K562 (cell line): Measurements from ENCODE around the gene SORCS2. TPM values are rescaled to one million over a fixed set of nuclear protein-coding genes. Genes with fewer than 3 reads are reported as not detected.

Experiments
- ATAC-seq: fragments of 200-7000 bp; cut with Tn5 transposase; 3 replicates; pipeline ENCODE4 v1.9.1; 2020; ENCODE audit warnings: moderate library complexity
- BruUV-seq: library from RNA; stranded (reverse); fragments of 400-500 nt; replicated peaks from 2 replicates; lab custom pipeline; 2021; lab: Mats Ljungman, UMichigan
- CTCF ChIA-PET: fragments of 300-600 bp; formaldehyde crosslinking; extraction: SDS; loops from one replicate; lab custom pipeline; 2021; ENCODE audit warnings: low intra/inter-chr PET ratio; lab: Yijun Ruan, JAX
- POLR2A ChIA-PET: fragments of 300-600, 350-650 bp; sonication (Branson Sonifier 250); formaldehyde crosslinking; extraction: SDS; loops from one replicate; lab custom pipeline; 2021; ENCODE audit warnings: antibody characterized with exemption, inconsistent platforms; lab: Yijun Ruan, JAX
- DNase-seq, 4 experiments: peaks; one replicate each; pipeline versions ENCODE4 v3.0.0 to v3.0.0-alpha.2; 2011 to 2018; ENCODE audit warnings: low spot score in 3 of 4, mixed read lengths in 3 of 4; ENCODE audit errors: extremely low read depth in 1 of 4
- FAIRE-seq: peaks from 2 replicates; lab custom pipeline; 2011; peaks lifted over from hg19 to GRCh38; lab: Jason Lieb, UNC
- H2AFZ ChIP-seq: 2 replicates; pipeline ENCODE4 v1.6.0; 2011; ENCODE audit warnings: low read depth, low read length, control low read depth, inconsistent platforms
- H3K27ac ChIP-seq: fragments of 200-600 bp; 3 replicates; pipeline ENCODE4 v1.8.0; 2011; ENCODE audit warnings: low read depth, mild to moderate bottlenecking, control low read depth, inconsistent platforms, low read length, moderate library complexity, mixed read lengths; ENCODE audit errors: extremely low read depth
- H3K27me3 ChIP-seq, 2 experiments: fragments of 300-600 bp in 1 of 2; 2 replicates in 1 of 2; 3 replicates in 1 of 2; pipeline versions ENCODE4 v1.6.0 to v1.8.0; 2011; ENCODE audit warnings: inconsistent platforms in 2 of 2, low read length in 2 of 2, mild to moderate bottlenecking in 1 of 2, mixed read lengths in 1 of 2, moderate library complexity in 1 of 2; ENCODE audit not compliant: control insufficient read depth in 2 of 2, insufficient read depth in 2 of 2
- H3K36me3 ChIP-seq: fragments of 300-600 bp; 3 replicates; pipeline ENCODE4 v1.8.0; 2011; ENCODE audit warnings: mild to moderate bottlenecking, low read length, inconsistent platforms; ENCODE audit not compliant: control insufficient read depth, insufficient read depth
- H3K4me1 ChIP-seq, 2 experiments: fragments of 200-600 bp in 1 of 2; replicated peaks in 1 of 2; 2 replicates in 1 of 2; 3 replicates in 1 of 2; pipeline versions ENCODE4 v1.5.1 to v1.8.0; 2011; ENCODE audit warnings: inconsistent platforms in 2 of 2, low read length in 2 of 2, mild to moderate bottlenecking in 1 of 2, mixed read lengths in 1 of 2, moderate library complexity in 1 of 2; ENCODE audit not compliant: control insufficient read depth in 2 of 2, insufficient read depth in 2 of 2
- H3K4me2 ChIP-seq: 2 replicates; pipeline ENCODE4 v1.6.1; 2011; ENCODE audit warnings: low read length, control low read depth, inconsistent platforms, mixed read lengths; ENCODE audit not compliant: insufficient read depth
- H3K4me3 ChIP-seq: fragments of 200-600 bp; sonication (generic), shearing (Covaris generic); 2 replicates; pipeline ENCODE4 v1.5.1; 2016; ENCODE audit warnings: control low read depth, inconsistent platforms
- H3K79me2 ChIP-seq: fragments of 200-600 bp; 3 replicates; pipeline ENCODE4 v1.8.0; 2011; ENCODE audit warnings: low read length, inconsistent platforms; ENCODE audit not compliant: control insufficient read depth, insufficient read depth
- H3K9ac ChIP-seq, 2 experiments: 2 replicates each; pipeline versions ENCODE4 v1.6.0 to v1.6.1; 2011; ENCODE audit warnings: low read depth in 2 of 2, low read length in 2 of 2, control low read depth in 1 of 2, inconsistent platforms in 1 of 2, mild to moderate bottlenecking in 1 of 2, mixed read lengths in 1 of 2; ENCODE audit not compliant: insufficient read depth in 1 of 2
- H3K9me1 ChIP-seq: one replicate; pipeline ENCODE4 v1.6.0; 2011; ENCODE audit warnings: inconsistent platforms, mild to moderate bottlenecking, low read length, moderate library complexity; ENCODE audit not compliant: control insufficient read depth, insufficient read depth
- H3K9me3 ChIP-seq: replicated peaks from 2 replicates; pipeline ENCODE4 v1.5.1; 2011; ENCODE audit warnings: low read depth, low read length, inconsistent platforms; ENCODE audit not compliant: control insufficient read depth, insufficient read depth
- H4K20me1 ChIP-seq: replicated peaks from 2 replicates; pipeline ENCODE4 v1.6.1; 2011; ENCODE audit warnings: low read length, inconsistent platforms, mixed read lengths; ENCODE audit not compliant: control insufficient read depth, insufficient read depth
- CHD1 ChIP-seq: fragments of 200-600 bp; sonication (generic); IDR thresholded peaks from one replicate; pipeline ENCODE4 v1.6.1; 2012; ENCODE audit warnings: mild to moderate bottlenecking, moderate library complexity, low read length, inconsistent platforms
- CREB5 ChIP-seq: fragments of 250-450 bp; sonication (Bioruptor Pico); IDR thresholded peaks from 2 replicates; pipeline ENCODE4 v1.5.0; 2020; ENCODE audit warnings: mild to moderate bottlenecking
- DNMT1 ChIP-seq: fragments of 450-650 bp; IDR thresholded peaks from 2 replicates; pipeline ENCODE4 v1.6.1; 2016; ENCODE audit warnings: antibody characterized with exemption, mild to moderate bottlenecking
- FOSL1 ChIP-seq: fragments of 200-800 bp; sonication (Bioruptor generic); conservative IDR thresholded peaks from 2 replicates; pipeline ENCODE4 v1.6.1; 2016; ENCODE audit warnings: missing genetic modification characterization, missing compliant biosample characterization
- HBP1 ChIP-seq: fragments of 450-650 bp; formaldehyde crosslinking; IDR thresholded peaks from 2 replicates; pipeline ENCODE4 v1.4.0; 2022; ENCODE audit warnings: missing genetic modification characterization
- KHSRP ChIP-seq: fragments of 450-650 bp; IDR thresholded peaks from 2 replicates; pipeline ENCODE4 v1.6.1; 2017
- L3MBTL2 ChIP-seq: fragments of 450-650 bp; IDR thresholded peaks from 2 replicates; pipeline ENCODE4 v1.6.1; 2016; ENCODE audit warnings: mild to moderate bottlenecking, moderate library complexity
- MTA2 ChIP-seq: fragments of 450-650 bp; IDR thresholded peaks from 2 replicates; pipeline ENCODE4 v1.6.1; 2016; ENCODE audit warnings: low read depth
- RFX1 ChIP-seq: fragments of 450-650 bp; IDR thresholded peaks from 2 replicates; pipeline ENCODE4 v1.6.1; 2016; ENCODE audit warnings: mild to moderate bottlenecking, moderate library complexity
- RFX7 ChIP-seq: fragments of 250-450 bp; sonication (Bioruptor Pico); IDR thresholded peaks from 2 replicates; pipeline ENCODE4 v1.5.1; 2021; ENCODE audit warnings: mild to moderate bottlenecking
- SRSF7 ChIP-seq: fragments of 200-400 bp; formaldehyde crosslinking; optimal IDR thresholded peaks from 2 replicates; pipeline ENCODE3; 2017; ENCODE audit warnings: mild to moderate bottlenecking, low read depth, low read length
- ZBTB26 ChIP-seq: fragments of 450-650 bp; formaldehyde crosslinking; IDR thresholded peaks from 2 replicates; pipeline ENCODE4 v1.4.0; 2022; ENCODE audit warnings: missing genetic modification characterization
- ZBTB49 ChIP-seq: sonication (generic); formaldehyde crosslinking; IDR thresholded peaks from 2 replicates; pipeline ENCODE4 v1.8.0; 2022; ENCODE audit warnings: missing genetic modification reagents, mild to moderate bottlenecking, borderline replicate concordance
- ZC3H8 ChIP-seq: fragments of 450-650 bp; IDR thresholded peaks from 2 replicates; pipeline ENCODE4 v1.6.1; 2017
- WGBS: fragments of 100-300 bp; shearing (Covaris generic); methylation state at CpG from one replicate; pipeline ENCODE4 v1.1.6; 2016; ENCODE audit warnings: low coverage, mixed read lengths; ENCODE audit not compliant: insufficient coverage; ENCODE audit errors: missing lambda C conversion rate; 5-methylcytosine and 5-hydroxymethylcytosine counted together
- in situ Hi-C: fragments of 300-500 bp; cut with MboI; formaldehyde crosslinking; loops from 4 replicates; pipeline ENCODE4 v1.15.0; 2018; ENCODE audit warnings: inconsistent platforms, mixed read lengths
- intact Hi-C: fragments of 100-400 bp; cut with micrococcal nuclease; formaldehyde crosslinking; loops from 2 replicates; pipeline ENCODE4 v1.14.2; 2022
- polyA plus RNA-seq, 8 experiments: library from polyadenylated mRNA; depleted of rRNA in 4 of 8; stranded (reverse) in 5 of 8; unstranded in 3 of 8; fragments of >200 nt; fragmentation: Nextera tagmentation in 2 of 8; fragmentation: Illumina TruSeq in 1 of 8; extraction: Ambion mirVana in 2 of 8; extraction: Trizol in 1 of 8; gene quantifications; 2 replicates each; pipeline versions ENCODE4 v1.2.1 to v1.2.3, GENCODE V29; 2011 to 2014; ENCODE audit warnings: inconsistent platforms in 1 of 8, missing spikeins in 1 of 8
- total RNA-seq, 7 experiments: library from RNA; depleted of rRNA in 6 of 7; stranded (reverse); fragments of >200 nt in 6 of 7; fragmentation: Illumina TruSeq in 2 of 7; extraction: Trizol in 2 of 7; gene quantifications; 2 replicates each; pipeline versions ENCODE4 v1.2.1 to v1.2.3, GENCODE V29; 2011 to 2021; ENCODE audit warnings: low replicate concordance in 1 of 7

Gene SORCS2
- total and polyA plus RNA-seq, 9 of the 15 experiments (the other 6 are each of a cell fraction or from before 2014, with no cell fraction given): not detected

GRCh38 chr4:7356667-7357310 is 164.5 kb downstream of the SORCS2 start:
- under 1% methylated on average over 11 of the region's 12 CpGs for WGBS
- H3K4me2 ChIP-seq: no peak overlapping the region
- POLR2A ChIA-PET: no interaction called here
- DNase-seq (no peak), FAIRE-seq (no peak), ATAC-seq (no peak)
- no TSS peak for BruUV-seq
- no peaks in the 10 kb centered on the region for H3K79me2 ChIP-seq
- no peak overlapping the region for H3K9ac ChIP-seq
- in situ Hi-C loops (no loop called here), intact Hi-C loops (no loop called here)
- H3K36me3 ChIP-seq: no peaks in the 10 kb centered on the region
- H3K9me3 ChIP-seq: no peaks in the 10 kb centered on the region
- no peaks in the 10 kb centered on the region; the same call in 1 of the 2 replicates for H4K20me1 ChIP-seq
- H3K4me1 ChIP-seq: no peaks in the 10 kb centered on the region
- CTCF ChIA-PET: no interaction called here
- no peak overlapping the region for H3K4me3 ChIP-seq
- no peak overlapping the region for H2AFZ ChIP-seq
- H3K27ac ChIP-seq: no peak overlapping the region
- peaks cover 0 to 6% of the 10 kb centered on the region in 2 experiments; a peak in 1 of 5 replicates for H3K27me3 ChIP-seq
- peaks cover 4% of the 10 kb centered on the region for H3K9me1 ChIP-seq
- TF ChIP-seq ZC3H8: no peak
- TF ChIP-seq ZBTB26 (CRISPR knock-in tag): no peak
- no peak for TF ChIP-seq KHSRP
- no peak for TF ChIP-seq MTA2
- TF ChIP-seq DNMT1: no peak
- no peak for TF ChIP-seq ZBTB49 (CRISPR knock-in tag)
- TF ChIP-seq RFX1: no peak
- no peak for TF ChIP-seq RFX7 (CRISPR knock-in tag)
- TF ChIP-seq HBP1 (CRISPR knock-in tag): no peak
- no peak for TF ChIP-seq CREB5 (CRISPR knock-in tag)
- no peak for TF ChIP-seq SRSF7
- TF ChIP-seq FOSL1 (tag): no peak
- TF ChIP-seq L3MBTL2: no peak
- no peak for TF ChIP-seq CHD1
